Karpas-422 (cell line): ENCODE results near the gene ADGRD1. TPM values are rescaled to one million over a fixed set of nuclear protein-coding genes. Genes with fewer than 3 reads are reported as not detected.

ENCODE experiments used
- DNase-seq: peaks from one replicate; pipeline ENCODE4 v3.0.0-alpha.2; 2015
- H2AFZ ChIP-seq: fragments of 200-600 bp; sonication (generic); 2 replicates; pipeline ENCODE4 v1.6.1; 2014; ENCODE audit warnings: antibody characterized with exemption, low read length, mixed read lengths
- H3K27ac ChIP-seq: fragments of 200-600 bp; sonication (generic); 2 replicates; pipeline ENCODE4 v1.5.1; 2014; ENCODE audit warnings: mild to moderate bottlenecking, low read length, moderate library complexity
- H3K27me3 ChIP-seq: fragments of 200-600 bp; sonication (generic); 2 replicates; pipeline ENCODE4 v1.6.1; 2014; ENCODE audit warnings: low read length, mixed read lengths
- H3K36me3 ChIP-seq: fragments of 200-600 bp; sonication (generic); 2 replicates; pipeline ENCODE4 v1.6.1; 2014; ENCODE audit warnings: low read length, mixed read lengths; ENCODE audit not compliant: insufficient read depth
- H3K4me1 ChIP-seq: fragments of 200-600 bp; sonication (generic); 2 replicates; pipeline ENCODE4 v1.6.1; 2014; ENCODE audit warnings: mild to moderate bottlenecking, low read length, mixed read lengths
- H3K4me2 ChIP-seq: fragments of 200-600 bp; sonication (generic); 2 replicates; pipeline ENCODE4 v1.6.1; 2014; ENCODE audit warnings: low read length, low read depth, mild to moderate bottlenecking; ENCODE audit not compliant: poor library complexity, severe bottlenecking
- H3K4me3 ChIP-seq: fragments of 200-600 bp; sonication (generic); 2 replicates; pipeline ENCODE4 v1.5.1; 2014; ENCODE audit warnings: mild to moderate bottlenecking, antibody characterized with exemption, low read length, mixed read lengths
- H3K79me2 ChIP-seq: fragments of 200-600 bp; sonication (generic); 2 replicates; pipeline ENCODE4 v1.6.1; 2014; ENCODE audit warnings: mild to moderate bottlenecking, low read length, mixed read lengths
- H3K9ac ChIP-seq: fragments of 200-600 bp; sonication (generic); 2 replicates; pipeline ENCODE4 v1.6.0; 2014; ENCODE audit warnings: low read length
- H3K9me2 ChIP-seq: fragments of 200-600 bp; sonication (generic), shearing (Covaris generic); replicated peaks from 2 replicates; pipeline ENCODE4 v1.6.0; 2014; ENCODE audit warnings: mild to moderate bottlenecking, low read length, moderate library complexity; ENCODE audit not compliant: insufficient read depth
- H3K9me3 ChIP-seq: fragments of 300-700, 200-600 bp; sonication (generic); 2 replicates; pipeline ENCODE4 v1.6.1; 2014; ENCODE audit warnings: low read length, mixed read lengths
- H4K20me1 ChIP-seq: fragments of 200-600 bp; sonication (generic); 2 replicates; pipeline ENCODE4 v1.6.1; 2014; ENCODE audit warnings: mild to moderate bottlenecking, antibody characterized with exemption, low read length, low read depth; ENCODE audit not compliant: insufficient read depth
- total RNA-seq: library from RNA; depleted of rRNA; stranded (reverse); fragments of >200 nt; shearing (Covaris generic); gene quantifications from 2 replicates; pipeline ENCODE4 v1.2.3, GENCODE V29; 2014; ENCODE audit warnings: low replicate concordance

ADGRD1 gene
- total RNA-seq, 1 experiment from 2014 or later = not detected

DNA sequence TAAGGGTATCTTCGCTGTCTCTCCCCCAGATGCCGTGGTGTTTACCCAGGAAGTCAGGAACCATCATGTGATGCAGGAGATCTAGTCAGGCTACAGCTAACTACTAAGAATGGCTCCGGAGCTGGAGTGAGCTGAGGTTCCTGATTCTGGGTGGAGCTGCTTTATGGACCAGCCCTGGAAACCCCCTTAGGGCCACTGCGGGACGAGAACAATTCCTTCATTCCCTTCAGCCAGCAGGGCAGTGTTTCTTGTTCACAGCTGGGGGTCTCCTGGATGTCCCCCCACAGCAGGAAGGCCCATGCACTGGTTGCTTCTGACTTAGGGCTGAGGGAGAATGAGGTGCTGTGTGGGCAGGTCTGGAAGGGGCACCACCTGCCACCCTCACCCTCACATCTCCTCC is 199.3 kb downstream of the ADGRD1 start:
- no peaks in the 10 kb centered on the region for H3K27me3 ChIP-seq
- DNase-seq = no peak
- no peaks in the 10 kb centered on the region for H3K4me1 ChIP-seq
- no peak overlapping the region for H3K9ac ChIP-seq
- H3K4me3 ChIP-seq = no peak overlapping the region
- no peaks in the 10 kb centered on the region for H4K20me1 ChIP-seq
- H3K4me2 ChIP-seq = no peak overlapping the region
- H3K9me3 ChIP-seq = no peaks in the 10 kb centered on the region
- no peak overlapping the region for H3K27ac ChIP-seq
- no peaks in the 10 kb centered on the region; the same call in 1 of the 2 replicates for H3K9me2 ChIP-seq
- H3K79me2 ChIP-seq = no peaks in the 10 kb centered on the region
- no peaks in the 10 kb centered on the region for H3K36me3 ChIP-seq
- H2AFZ ChIP-seq = no peak overlapping the region

- H2AFZ ChIP-seq = no peak overlapping the region
- H3K9ac ChIP-seq = no peak overlapping the region
- no peaks in the 10 kb centered on the region for H3K27me3 ChIP-seq
- H3K27ac ChIP-seq = no peak overlapping the region
- H3K9me3 ChIP-seq = no peaks in the 10 kb centered on the region
- no peaks in the 10 kb centered on the region; the same call in 1 of the 2 replicates for H3K9me2 ChIP-seq
- H4K20me1 ChIP-seq = no peaks in the 10 kb centered on the region
- H3K79me2 ChIP-seq = no peaks in the 10 kb centered on the region
- no peaks in the 10 kb centered on the region for H3K4me1 ChIP-seq
- no peak overlapping the region for H3K4me2 ChIP-seq
- DNase-seq = no peak
- H3K4me3 ChIP-seq = no peak overlapping the region
- H3K36me3 ChIP-seq = no peaks in the 10 kb centered on the region
These were observed 200.2 kb downstream of the ADGRD1 start for GRCh38 chr12:131153956-131154355.

DNA sequence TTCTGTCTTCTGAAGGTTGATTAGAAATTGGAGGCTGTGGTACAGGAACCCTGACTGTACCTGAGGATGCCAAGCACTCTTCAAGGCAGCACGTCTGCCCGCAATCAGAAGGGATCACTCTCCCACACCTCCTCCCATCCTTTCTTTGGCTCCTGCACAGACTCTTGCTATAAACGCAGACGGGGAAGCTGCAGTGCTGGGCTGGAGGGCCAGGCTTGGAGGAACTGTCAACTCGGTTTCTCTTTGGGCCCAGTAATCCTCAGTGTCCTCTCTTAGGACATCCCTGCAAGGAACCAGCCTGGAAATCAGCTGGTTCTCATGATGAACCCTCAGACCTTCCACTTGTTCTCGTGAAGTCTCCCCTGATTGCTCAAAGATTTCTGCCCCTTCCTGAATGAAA is 201.4 kb downstream of the ADGRD1 start:
- Histone ChIP-seq H3K79me2 (no peaks in the 10 kb centered on the region), H4K20me1 (no peaks in the 10 kb centered on the region), H3K9ac (no peak overlapping the region), H3K4me1 (no peaks in the 10 kb centered on the region), H3K4me3 (no peak overlapping the region), H3K9me2 (no peaks in the 10 kb centered on the region; the same call in 1 of the 2 replicates), H3K9me3 (no peaks in the 10 kb centered on the region), H3K27ac (no peak overlapping the region), H3K27me3 (no peaks in the 10 kb centered on the region), H3K4me2 (no peak overlapping the region), H3K36me3 (no peaks in the 10 kb centered on the region), H2AFZ (no peak overlapping the region)
- DNase-seq = no peak

DNA sequence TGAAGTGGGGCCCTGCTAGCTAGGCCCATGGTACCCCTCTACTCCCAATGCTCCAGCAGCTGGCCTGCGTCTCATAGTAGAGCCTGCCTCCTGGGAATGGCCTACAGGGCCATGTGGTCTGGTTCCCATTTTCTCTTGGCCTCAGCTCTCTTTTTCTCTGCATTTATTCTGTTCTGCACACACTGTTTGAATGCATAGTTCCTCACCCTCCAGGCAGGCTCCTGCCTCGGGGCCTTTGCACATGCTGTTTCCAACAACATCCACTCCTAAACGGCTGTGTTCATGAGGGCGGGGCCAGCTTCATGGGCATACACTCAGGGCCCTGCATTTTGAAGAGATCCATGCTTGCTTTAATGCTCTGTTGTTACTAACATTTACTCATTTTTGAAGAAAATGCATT is 204.0 kb downstream of the ADGRD1 start:
- Histone ChIP-seq H3K27me3 (no peaks in the 10 kb centered on the region), H3K9ac (no peak overlapping the region), H2AFZ (no peak overlapping the region), H3K9me2 (no peaks in the 10 kb centered on the region), H3K36me3 (no peaks in the 10 kb centered on the region), H3K79me2 (no peaks in the 10 kb centered on the region), H3K4me3 (no peak overlapping the region), H4K20me1 (no peaks in the 10 kb centered on the region), H3K4me1 (no peaks in the 10 kb centered on the region), H3K4me2 (no peak overlapping the region), H3K9me3 (no peaks in the 10 kb centered on the region), H3K27ac (no peak overlapping the region)
- DNase-seq = no peak

GRCh38 chr12:131159660-131160059 is 206.0 kb downstream of the ADGRD1 start:
- Histone ChIP-seq H3K4me3 (no peak overlapping the region), H3K36me3 (no peaks in the 10 kb centered on the region), H3K9me2 (no peaks in the 10 kb centered on the region), H3K9me3 (no peaks in the 10 kb centered on the region), H3K79me2 (no peaks in the 10 kb centered on the region), H3K9ac (no peak overlapping the region), H2AFZ (no peak overlapping the region), H3K27me3 (no peaks in the 10 kb centered on the region), H3K4me2 (no peak overlapping the region), H3K27ac (no peak overlapping the region), H3K4me1 (no peaks in the 10 kb centered on the region), H4K20me1 (no peaks in the 10 kb centered on the region)
- no peak for DNase-seq

- Histone ChIP-seq H3K36me3 (no peaks in the 10 kb centered on the region), H3K9me3 (no peaks in the 10 kb centered on the region), H4K20me1 (no peaks in the 10 kb centered on the region), H2AFZ (no peak overlapping the region), H3K79me2 (no peaks in the 10 kb centered on the region), H3K27me3 (no peaks in the 10 kb centered on the region), H3K9ac (no peak overlapping the region), H3K4me3 (no peak overlapping the region), H3K9me2 (no peaks in the 10 kb centered on the region), H3K27ac (no peak overlapping the region), H3K4me1 (no peaks in the 10 kb centered on the region), H3K4me2 (no peak overlapping the region)
- DNase-seq = no peak
These were observed 208.4 kb downstream of the ADGRD1 start for GRCh38 chr12:131162113-131162512.

- no peaks in the 10 kb centered on the region for H3K27me3 ChIP-seq
- no peak overlapping the region for H3K27ac ChIP-seq
- no peaks in the 10 kb centered on the region for H3K36me3 ChIP-seq
- H3K79me2 ChIP-seq = no peaks in the 10 kb centered on the region
- no peaks in the 10 kb centered on the region for H4K20me1 ChIP-seq
- no peaks in the 10 kb centered on the region for H3K9me3 ChIP-seq
- H2AFZ ChIP-seq = no peak overlapping the region
- no peaks in the 10 kb centered on the region for H3K4me1 ChIP-seq
- no peak for DNase-seq
- no peak overlapping the region for H3K4me2 ChIP-seq
- no peak overlapping the region for H3K4me3 ChIP-seq
- H3K9me2 ChIP-seq = no peaks in the 10 kb centered on the region
- no peak overlapping the region for H3K9ac ChIP-seq
These were observed 209.6 kb downstream of the ADGRD1 start for GRCh38 chr12:131163189-131163738.

- H3K4me3 ChIP-seq = no peak overlapping the region
- no peak overlapping the region for H3K4me2 ChIP-seq
- H3K4me1 ChIP-seq = no peaks in the 10 kb centered on the region
- no peaks in the 10 kb centered on the region for H3K27me3 ChIP-seq
- H3K9me3 ChIP-seq = no peaks in the 10 kb centered on the region
- H3K9ac ChIP-seq = no peak overlapping the region
- H3K79me2 ChIP-seq = no peaks in the 10 kb centered on the region
- H2AFZ ChIP-seq = no peak overlapping the region
- no peak for DNase-seq
- H3K9me2 ChIP-seq = no peaks in the 10 kb centered on the region
- H3K36me3 ChIP-seq = no peaks in the 10 kb centered on the region
- no peak overlapping the region for H3K27ac ChIP-seq
- H4K20me1 ChIP-seq = no peaks in the 10 kb centered on the region
These were observed 210.6 kb downstream of the ADGRD1 start for GRCh38 chr12:131164096-131164872.
